ENCODE results near the gene EXOC3.
"Not testable (repeated sequence)": the region's sequence is repeated elsewhere in the genome, so short reads cannot be mapped to it uniquely, and the experiment has no call there.

EXOC3 gene

DNA sequence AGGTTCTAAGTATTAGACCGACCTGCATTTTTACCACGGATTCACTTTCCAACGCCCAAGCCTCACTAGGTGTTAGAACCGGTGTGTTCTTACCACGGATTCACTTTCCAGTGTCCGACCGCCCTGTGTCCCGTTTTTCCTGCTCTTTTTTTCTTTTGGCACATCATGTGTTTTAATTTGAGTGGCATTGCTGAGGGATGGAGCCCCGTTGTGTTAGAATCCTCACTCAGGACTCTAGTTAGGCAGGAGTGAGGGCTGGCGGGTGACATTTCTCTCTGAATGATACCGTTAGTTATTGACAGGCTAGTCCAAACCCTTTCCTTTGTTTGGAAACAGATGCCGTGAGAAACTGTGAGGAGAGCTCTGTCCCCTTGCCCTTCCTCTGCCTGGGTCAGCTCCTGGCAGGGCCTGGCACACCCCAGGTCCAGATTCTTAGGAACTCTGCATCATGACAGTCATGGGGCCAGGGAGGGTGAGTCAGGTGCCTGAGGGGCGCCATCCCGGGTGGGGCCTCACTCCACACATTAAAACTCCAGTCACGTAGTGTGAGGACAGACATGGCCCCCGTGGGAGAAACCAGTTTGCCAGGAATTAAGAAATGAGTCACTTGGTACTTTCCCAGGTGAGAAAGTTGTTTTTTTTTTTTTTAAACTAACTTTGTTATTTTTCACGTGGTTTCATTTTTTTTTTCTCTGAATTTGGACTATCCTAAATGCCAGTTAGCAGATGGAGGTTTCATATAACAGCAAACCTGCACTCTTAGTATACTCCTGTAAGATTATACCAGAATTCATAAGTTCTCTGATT lies 15.8 kb downstream of the EXOC3 start:
- DNase-seq: peak; percentile 81

DNA sequence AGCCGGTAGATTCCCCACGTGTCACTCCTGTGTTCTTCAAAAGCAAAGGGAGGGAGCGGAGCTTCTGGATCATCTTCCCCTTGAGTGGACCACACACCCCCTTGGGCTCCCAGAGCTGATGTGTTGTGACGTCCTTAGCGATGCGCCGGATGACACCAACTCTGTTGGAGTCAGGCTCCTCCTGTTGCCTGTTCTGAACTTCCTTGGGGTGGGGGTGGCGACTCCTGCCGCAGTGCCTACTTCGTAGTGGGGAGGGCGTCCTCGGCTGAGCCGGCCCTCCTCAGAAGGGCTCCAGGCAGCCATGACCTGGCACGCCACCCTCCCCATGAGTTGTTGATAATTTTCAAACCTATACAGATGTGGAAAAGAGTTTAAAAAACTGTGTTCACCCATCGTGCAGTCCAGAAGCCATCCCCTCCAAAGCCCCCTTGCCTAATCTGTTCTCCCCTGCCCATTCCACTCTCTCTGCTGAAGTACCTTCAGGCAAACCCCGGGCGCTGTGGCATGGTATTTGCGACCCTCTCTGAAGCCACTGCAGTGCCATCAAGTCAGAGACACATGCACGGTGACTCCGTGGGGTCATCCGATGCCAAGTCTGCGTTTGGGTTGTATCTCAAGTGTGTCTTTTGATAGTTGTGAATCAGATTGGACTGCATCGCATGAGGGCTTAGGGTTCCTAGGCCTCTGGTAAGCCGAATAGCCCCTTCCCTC lies 16.7 kb downstream of the EXOC3 start:
- DNase-seq: no peak

DNA sequence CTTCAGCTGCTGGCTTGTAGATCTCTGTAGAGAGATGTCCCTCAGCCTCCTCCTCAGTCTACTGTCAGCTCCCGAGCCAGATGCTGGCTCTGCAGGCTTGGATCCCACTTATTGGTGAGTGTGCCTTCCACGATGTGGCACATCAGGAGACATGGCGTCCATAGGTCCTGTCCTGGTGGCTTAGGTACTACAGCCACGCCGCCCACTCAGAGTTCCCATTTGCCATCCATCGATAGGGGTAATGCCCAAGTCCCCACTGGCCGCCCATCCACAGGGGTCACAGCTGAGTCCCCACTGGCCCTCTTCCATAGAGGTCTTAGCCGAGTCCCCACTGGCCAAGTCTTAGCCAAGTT lies 17.3 kb downstream of the EXOC3 start:
- no peak for DNase-seq

DNA sequence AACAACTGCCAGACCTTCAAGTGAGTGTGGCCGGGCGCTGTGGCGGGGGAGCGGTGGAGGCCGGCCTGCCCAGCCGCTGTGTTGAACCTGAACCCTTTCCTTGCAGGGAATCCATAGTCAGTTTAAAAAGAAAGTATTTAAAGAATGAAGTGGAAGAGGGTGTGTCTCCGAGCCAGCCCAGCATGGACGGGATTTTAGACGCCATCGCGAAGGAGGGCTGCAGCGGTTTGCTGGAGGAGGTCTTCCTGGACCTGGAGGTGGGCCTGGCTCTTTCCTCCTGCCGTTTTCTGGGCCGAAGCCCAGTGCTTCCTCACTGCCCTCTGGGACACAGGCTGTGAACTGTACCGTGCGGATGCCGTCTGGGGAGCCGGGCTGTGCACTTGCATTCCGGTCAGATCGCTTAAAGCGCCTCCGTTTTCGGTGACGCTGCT lies 19.1 kb downstream of the EXOC3 start:
- DNase-seq: no peak

DNA sequence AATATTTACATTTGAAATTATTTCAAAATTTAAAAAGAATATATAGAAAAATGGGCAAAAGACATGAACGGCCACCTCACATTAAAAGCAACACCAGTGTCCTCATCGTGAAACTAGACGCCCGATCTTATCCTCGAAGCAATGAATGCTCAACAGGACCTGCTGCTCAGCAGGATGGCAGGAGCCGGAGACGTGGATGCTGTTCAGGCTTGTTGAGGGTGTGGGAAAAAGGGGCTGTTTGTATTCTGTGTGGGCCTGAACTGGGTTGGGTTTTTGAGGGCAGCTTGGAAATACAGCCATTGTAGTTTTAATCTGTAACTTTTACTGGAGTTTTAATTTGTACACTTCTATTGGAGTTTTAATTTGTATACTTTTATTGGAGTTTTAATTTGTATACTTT lies 20.3 kb downstream of the EXOC3 start:
- no peak for DNase-seq

DNA sequence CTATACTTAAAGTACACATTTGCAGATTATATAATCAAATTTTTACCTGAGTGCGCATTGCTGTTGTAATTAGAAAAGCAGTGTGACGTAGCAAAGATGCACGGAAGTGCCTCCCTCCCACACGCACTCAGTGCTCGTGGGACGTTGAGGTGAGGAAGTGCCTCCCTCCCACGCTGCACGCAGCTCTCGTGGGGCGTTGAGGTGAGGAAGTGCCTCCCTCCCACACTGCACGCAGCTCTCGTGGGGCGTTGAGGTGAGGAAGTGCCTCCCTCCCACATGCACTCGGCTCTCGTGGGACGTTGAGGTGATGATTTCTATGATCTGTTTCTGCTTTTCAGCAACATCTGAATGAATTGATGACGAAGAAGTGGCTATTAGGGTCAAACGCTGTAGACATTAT lies 21.0 kb downstream of the EXOC3 start:
- peak; percentile 71 for DNase-seq

DNA sequence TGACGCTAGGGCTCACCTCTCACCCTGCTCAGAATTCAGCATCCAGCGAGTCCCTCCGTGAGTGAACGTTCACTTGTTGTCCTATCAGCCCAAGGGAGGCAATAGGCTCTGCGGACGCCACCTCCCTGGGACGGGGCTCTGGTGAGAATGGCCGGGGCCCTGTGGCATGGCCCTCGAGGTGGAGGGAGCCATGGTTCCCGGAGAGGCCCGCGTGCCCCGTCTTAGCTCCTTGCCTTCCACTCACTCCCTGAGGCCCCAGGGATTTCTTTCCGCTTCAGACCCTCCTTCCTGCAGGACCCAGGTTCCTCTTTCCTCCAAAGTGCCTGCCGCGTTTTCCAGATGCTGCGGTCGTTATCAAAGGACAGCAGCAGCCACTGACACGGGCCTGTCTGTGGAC lies 21.5 kb downstream of the EXOC3 start:
- DNase-seq: no peak

DNA sequence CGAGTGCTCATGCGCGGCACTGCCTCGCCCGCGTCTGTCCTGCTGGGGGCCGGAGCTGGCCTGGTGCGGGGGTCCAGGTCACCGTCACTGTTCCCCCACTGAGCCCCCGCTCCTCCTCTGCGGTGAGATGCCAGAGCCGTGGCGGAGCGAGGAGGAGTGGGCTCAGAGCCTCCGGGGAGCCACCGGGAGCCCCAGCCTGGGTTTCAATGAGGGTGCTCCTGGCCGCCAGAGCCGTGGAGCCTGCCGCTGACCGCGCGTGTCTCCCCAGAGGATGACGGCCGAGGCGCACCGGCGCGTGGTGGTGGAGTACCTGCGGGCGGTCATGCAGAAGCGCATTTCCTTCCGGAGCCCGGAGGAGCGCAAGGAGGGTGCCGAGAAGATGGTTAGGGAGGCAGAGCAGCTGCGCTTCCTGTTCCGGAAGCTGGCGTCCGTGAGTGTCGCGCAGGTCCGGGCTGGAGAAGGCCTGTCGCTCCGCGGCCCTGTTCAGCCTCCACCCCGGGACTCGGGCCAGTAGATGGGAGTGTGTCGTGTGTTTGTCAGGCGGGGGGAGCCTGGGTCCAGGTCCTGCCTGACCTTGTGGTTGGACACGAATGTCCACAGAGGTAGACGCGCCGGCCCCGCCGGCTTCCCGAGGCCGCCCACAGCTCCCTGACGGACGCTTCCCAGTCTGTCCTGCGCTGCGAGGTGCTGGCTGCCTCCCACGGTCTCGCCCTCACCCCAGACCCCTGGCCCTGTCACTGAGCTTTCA lies 22.0 kb downstream of the EXOC3 start:
- DNase-seq: no peak

DNA sequence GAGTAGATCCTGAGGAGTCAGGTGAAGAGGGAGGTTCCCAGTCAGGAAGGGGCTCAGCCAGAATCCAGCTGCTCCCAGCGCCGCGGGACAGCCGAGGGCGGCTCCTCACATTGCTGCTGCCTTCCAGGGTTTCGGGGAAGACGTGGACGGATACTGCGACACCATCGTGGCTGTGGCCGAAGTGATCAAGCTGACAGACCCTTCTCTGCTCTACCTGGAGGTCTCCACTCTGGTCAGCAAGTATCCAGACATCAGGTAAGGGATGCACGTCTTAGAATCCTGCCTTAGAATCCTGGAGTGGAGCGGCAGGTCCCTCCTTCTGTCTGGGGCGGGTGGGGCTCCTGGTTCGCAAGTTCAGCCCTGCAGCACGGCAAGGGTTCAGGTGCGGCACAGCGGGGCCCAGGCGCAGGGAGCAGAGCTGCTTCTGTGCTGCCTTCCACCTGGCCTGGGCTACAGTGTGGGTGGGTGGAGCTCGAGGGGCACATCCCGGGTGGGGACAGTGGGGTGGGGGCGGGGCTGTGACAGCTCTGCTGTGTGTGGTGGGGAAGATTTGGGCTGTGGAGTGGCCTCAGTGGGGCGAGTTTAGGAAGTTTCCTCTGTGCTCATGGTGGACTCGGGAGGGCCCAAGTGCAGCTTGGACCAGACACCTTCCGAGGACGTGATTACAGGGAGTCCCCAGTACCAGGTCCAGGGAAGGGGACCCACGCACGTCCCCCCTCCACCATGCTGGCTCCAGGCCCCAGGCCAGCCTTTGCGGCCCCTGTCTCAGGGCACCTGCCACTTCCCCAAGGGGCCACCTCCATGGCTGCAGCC lies 22.8 kb downstream of the EXOC3 start:
- no peak for DNase-seq

DNA sequence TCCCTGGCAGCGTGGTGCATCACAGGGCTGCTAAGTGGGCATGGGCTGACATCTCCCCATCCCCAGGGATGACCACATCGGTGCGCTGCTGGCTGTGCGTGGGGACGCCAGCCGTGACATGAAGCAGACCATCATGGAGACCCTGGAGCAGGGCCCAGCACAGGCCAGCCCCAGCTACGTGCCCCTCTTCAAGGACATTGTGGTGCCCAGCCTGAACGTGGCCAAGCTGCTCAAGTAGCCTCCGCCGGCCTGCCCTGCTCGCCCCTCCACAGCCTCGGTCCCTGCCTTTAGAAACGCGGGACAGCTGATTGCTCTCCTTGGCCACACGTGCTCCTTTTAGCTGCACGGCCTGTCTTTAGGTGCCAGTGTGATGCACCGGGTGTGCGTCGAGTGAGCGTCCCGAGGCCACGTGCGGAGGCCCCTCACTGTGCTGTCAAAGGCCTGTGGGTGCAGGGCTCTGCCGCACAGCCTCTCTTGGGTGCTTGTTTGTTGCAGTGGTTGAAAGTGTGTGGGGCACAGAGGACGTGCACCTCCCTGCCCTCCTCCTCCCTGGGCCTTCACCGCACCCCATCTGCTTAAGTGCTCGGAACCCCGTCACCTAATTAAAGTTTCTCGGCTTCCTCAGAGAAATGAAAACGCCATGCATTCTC lies 23.8 kb downstream of the EXOC3 start:
- DNase-seq: peak; percentile 1

DNA sequence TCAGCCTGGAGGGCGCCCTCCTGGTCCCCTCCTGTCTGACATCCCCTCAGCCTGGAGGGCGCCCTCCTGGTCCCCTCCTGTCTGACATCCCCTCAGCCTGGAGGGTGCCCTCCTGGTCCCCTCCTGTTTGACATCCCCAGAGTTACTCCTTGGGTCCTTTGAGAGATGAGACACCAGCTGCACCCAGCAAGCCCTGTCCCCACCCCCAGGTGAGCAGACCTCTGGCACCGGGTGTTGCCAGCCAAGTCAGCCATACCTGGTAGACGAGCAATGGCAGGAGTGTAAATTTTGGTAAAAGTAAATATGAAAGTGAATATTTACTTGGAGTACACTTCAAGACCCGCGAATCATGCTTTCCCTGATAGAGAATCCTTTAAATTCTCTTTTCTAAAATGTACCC lies 25.4 kb downstream of the EXOC3 start:
- no peak for DNase-seq

DNA sequence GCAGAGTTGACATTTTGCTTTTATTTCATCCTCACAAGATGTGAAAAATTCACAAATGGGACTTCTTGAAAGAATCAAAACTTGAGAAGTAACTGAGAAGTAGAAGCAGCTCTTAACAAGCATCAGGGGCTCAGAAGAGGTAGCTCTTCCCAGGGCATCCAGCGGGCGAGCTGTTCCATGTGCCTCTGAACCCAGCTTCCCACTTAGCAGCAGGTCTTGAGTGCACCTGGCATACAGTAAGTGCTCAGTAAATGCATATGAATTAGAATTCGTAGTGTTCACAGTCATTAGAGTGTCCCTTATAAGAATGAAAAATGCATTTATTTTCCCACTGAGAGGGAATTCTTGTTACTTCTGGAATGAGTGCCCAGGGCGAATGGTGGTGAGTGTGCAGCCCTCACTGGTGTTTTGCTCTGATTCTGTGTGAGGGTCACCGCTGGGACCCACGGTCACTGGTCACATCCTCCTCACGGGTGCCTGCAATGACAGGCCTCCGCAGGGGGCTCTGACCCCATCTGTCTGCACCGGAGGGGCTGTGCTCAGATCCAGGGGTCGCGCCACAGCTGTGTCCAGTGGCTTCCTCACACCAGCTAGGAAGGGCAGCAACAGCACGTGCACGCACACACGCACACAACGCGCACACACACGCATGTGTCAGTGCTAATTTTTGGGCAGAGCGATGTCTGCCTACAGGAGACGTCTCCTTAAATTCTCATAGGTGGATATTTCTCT lies 26.9 kb downstream of the EXOC3 start:
- peak; percentile 1 for DNase-seq

DNA sequence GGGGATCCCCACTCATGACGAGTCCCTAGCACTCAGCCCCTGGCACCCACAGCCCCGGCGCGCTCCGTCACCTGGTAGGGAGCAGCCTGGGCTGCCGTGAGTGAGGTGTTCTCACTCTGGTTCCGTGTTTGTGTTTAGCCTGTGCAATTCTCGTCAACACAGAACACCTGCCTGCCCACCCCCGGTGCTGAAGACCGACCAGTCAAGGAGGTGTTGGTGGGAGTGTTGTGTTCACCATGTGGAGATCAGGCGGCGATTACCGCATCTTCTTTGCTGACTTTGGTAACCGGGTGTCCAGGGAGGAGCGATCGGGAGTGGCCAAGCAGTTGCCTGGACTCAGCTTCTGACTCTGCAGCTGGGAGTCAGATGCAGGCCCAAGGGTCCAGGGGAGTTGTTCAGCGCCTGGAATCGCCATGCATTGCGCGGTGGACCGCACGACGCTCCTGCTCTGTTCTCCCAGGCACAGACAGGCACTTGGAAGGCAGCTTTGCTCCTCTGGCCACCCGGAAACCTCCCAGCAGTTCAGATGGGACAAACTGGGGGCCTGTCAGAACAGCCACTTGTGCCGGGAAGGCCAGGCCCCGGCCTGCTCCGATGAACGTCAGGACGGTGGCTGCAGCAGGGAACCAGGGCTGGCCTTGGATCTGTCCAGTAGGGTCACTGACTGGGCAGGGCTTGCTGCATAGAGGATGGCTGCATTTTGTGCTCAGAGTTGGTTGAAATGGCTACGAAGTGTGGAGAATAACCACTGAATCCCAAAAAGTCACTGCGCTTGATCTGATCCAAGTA lies 28.2 kb downstream of the EXOC3 start:
- DNase-seq: peak; percentile 2

DNA sequence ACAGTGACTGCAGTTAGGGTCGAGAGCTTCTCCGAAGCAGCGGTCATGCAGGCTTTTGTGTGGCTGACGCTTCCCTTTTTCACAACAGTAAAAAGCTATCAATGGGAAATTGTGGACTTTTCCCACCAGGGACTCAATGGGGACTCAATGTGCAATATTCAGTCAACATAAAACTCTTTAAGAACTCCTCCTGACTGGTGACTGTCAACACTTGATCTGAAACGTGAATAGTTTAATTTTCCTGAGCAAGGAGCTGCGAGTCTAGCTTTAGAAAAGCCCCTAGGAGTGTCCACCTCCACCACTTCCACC lies 28.7 kb downstream of the EXOC3 start:
- no peak for DNase-seq

DNA sequence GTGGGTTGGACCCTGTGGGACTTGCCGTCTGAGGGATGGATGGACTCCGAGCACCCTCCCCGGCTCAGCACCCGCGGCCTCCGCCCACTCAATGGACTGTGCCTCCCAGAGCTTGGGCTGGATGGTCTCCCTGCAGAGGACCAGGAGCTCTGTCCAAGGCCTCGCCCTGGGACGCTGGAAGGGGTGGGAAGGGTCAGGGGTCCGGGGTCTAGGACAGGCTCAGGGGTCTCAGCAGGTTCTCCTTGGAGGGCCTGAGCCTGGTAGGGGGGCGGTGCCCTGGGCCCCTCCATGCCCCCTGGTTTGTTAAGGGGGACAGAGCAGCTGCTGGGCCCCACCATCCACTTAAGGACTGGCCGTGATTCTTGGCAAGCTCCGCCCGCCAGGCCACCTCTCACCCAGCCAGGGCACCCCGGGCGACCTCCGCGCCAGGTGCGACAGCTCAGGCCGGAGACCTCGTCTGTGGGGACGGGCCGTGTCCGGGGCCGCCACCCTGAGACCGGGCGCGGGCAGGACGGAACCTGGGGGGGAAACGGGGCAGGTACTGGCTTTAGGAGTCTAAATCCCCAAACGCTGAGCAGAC lies 29.2 kb downstream of the EXOC3 start:
- DNase-seq: peak; percentile 24

DNA sequence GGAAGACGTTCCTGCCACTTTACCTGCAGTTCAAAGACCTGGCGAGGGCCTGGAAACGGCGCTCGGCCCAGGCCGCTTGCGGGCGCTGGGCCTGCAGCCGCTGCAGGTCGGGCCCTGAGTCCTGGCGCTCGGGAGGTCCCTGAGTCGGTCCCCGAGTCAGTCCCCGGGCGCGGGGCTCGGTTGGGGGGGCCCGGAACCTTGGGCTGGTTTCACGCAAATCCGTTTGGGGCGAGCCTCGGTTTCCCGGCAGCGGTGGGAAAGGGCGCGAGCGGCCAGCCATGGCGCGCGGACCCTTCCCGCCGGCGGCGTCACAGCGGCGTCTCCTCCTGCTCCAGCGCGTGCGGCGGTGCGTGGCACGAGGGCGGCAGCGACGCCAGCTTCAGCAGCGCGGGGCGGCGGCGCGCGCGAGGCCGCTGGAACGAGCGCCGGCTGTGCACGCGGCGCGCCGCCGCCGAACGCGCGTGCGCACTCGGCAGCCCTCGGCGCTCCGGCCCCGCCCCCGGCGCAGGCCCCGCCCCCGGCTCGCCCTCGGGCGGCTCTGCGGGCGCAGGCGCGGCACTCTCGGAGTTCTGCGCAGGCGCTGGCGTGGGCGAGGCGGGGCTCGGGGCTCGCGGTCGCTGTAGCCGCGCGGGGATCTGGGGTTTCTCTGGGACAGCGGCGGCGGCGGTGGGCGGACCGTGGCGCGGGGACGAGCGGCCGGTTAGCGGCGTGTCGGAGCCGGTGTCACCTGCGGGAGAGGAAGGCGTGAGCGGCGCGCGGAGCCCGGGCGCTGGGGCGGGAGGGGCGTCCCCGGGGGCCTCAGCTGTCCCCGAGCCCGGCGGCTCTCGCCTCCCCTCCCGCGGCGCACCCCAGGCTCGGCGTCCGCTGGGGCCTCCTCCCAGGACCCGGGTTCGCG lies 29.9 kb downstream of the EXOC3 start:
- peak; percentile 87 for DNase-seq

DNA sequence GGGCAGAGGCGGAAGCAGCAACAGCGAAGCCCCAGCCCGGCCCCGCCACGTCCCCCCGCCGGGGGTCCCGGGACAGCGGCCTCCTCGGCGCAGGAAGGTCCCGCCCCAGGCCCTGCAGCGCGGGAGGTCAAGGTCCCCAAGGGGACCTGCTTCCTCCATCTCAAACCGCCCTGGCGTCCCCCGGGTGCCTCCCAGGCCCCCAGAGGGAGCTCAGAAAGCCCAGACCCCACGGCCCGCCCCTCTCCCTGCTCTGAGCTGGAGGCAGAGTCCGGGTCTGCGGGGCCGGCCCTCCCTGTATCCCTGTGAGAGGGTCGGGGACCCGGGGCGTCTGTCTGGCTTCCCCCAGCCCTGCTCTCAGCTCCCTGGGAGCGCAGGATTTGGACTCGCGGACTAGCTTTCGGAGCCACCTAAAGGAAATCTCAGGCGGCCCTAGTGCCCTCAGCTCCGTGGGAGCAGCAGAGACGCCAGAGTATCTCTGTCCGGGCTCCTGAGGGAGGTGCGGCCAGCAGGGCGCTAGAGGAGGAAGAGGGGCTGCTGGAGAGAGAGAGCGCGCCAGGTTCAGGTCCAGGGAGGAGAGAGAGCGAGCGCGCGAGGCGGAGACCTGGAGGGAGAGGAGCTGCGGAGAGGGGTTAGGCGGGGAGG lies 30.7 kb downstream of the EXOC3 start:
- peak; percentile 8 for DNase-seq

DNA sequence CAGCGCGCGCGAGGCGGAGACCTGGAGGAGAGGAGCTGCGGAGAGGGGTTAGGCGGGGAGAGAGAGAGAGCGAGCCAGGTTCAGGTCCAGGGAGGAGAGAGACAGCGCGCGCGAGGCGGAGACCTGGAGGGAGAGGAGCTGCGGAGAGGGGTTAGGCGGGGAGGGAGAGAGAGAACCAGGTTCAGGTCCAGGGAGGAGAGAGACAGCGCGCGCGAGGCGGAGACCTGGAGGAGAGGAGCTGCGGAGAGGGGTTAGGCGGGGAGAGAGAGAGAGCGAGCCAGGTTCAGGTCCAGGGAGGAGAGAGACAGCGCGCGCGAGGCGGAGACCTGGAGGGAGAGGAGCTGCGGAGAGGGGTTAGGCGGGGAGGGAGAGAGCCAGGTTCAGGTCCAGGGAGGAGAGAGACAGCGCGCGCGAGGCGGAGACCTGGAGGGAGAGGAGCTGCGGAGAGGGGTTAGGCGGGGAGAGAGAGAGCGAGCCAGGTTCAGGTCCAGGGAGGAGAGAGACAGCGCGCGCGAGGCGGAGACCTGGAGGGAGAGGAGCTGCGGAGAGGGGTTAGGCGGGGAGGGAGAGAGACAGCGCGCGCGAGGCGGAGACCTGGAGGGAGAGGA lies 31.4 kb downstream of the EXOC3 start:
- DNase-seq: not testable (repeated sequence)

Data from stimulated activated CD4-positive, alpha-beta T cell treated with anti-CD3 and anti-CD28 coated beads, Interleukin-1b, Interleukin-23, amount 100 ng/mL, for 48 hours (primary cell).